ENCODE measurements around the gene TMEM233. TPM values are rescaled to one million over a fixed set of nuclear protein-coding genes. Genes with fewer than 3 reads are reported as not detected.

TMEM233 gene
- total RNA-seq, 1 donor from 2014 or later: 1.2 TPM

DNA sequence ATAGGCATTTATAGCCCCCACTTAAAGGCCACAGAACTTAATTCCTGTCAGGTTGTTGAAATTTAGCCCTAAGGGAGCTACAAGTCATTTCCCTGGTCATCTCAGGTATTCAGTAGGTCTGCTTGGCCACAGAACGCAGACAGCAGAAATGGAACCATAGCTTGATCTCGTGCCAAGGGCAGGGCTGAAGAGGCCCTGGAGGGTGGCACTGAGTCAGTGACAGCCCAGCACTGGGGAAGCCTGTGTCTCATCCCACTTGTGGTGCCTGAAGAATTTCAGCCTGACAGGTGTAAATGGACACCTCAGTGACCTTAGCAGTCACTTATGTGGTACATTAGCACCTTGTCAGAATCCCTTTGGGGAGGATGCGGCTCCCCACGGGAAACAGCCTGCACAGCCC is 81.0 kb downstream of the TMEM233 start:
- no peak for DNase-seq (ENCODE audit: low spot score)
- intact Hi-C loops (cut with DNase I): no loop called here

- DNase-seq (ENCODE audit: low spot score): no peak
- intact Hi-C loops (cut with DNase I): no loop called here
These were observed 82.4 kb downstream of the TMEM233 start for GRCh38 chr12:119676022-119676421.

GRCh38 chr12:119676573-119676972 is 83.0 kb downstream of the TMEM233 start:
- intact Hi-C loops (cut with DNase I): no loop called here
- no peak for DNase-seq (ENCODE audit: low spot score)

DNA sequence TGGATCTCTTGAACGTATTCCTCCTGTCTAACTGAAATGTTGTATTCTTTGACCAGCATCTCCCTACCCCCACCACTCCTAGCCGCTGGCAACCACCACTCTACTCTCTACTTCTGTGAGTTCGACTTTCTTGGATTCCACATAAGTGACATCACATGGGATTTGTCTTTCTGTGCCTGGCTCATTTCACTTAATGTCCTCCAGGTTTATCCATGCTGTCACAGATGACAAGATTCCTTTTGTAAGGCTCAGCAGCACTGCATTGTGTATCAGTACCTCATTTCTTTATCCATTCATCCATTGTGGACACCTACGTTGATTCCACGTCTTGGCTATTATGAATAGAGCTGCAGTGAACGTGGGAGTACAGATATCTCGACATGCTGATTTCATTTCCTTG is 84.9 kb downstream of the TMEM233 start:
- DNase-seq (ENCODE audit: low spot score): no peak
- intact Hi-C loops (cut with DNase I): no loop called here

- DNase-seq (ENCODE audit: low spot score): no peak
- intact Hi-C loops (cut with DNase I): no loop called here
These were observed 85.5 kb downstream of the TMEM233 start for GRCh38 chr12:119679081-119679480.

DNA sequence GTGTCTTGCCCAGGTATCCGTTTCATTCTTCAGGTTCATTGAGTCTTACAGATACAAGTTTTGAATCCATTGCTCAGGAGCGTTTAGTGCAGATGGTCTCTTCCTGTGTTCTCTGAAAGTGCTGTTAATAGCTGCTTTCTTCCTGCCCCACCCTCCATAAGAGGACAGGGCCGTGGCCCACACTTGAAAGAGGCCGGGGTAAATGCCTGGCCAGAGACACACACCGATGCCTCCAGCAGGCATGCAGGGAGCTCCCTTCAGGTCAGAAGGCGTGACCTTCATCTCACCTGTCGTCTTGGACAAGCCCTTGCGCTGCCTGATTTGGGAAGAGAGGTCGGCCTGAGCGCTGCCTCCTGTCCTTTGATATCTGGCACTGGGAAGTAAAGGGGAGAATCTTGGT is 85.9 kb downstream of the TMEM233 start:
- DNase-seq (ENCODE audit: low spot score): no peak
- intact Hi-C loops (cut with DNase I): no loop called here

- intact Hi-C loops (cut with DNase I): no loop called here
- DNase-seq (ENCODE audit: low spot score): no peak
These were observed 87.5 kb downstream of the TMEM233 start for GRCh38 chr12:119681111-119681510.

GRCh38 chr12:119681728-119682638 is 88.4 kb downstream of the TMEM233 start:
- no peak for DNase-seq (ENCODE audit: low spot score)
- intact Hi-C loops (cut with DNase I): no loop called here

DNA sequence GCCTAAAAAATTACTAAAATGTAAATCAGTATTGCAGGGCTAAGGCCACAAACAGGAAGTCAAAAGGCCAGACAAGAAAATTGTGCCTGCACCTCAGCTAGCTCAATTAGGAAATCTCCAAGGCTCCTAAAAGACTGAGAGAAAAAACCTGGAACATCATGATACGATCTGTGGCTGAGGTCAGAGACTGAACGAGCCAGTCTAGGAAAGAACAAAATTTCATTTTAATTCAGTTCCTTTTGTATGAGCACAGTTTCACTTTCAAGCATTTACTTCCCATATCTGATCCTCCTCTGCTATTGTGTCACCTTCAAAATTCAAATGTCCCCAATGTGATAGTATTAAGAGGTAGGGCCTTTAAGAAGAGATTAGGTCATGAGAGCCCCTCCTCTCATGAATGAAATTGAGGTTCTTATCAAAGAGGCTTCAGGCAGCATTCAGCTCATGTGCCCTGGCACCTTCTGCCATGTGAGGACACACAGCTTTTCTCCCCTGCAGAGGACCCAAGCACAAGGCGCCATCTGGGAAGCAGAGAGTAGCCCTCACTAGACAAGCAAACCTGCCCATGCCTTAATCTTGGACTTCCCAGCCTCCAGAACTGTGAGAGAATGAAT is 89.2 kb downstream of the TMEM233 start:
- no peak for DNase-seq (ENCODE audit: low spot score)
- intact Hi-C loops (cut with DNase I): no loop called here

GRCh38 chr12:119683413-119683812 is 89.8 kb downstream of the TMEM233 start:
- intact Hi-C loops (cut with DNase I): no loop called here
- DNase-seq (ENCODE audit: low spot score): no peak

GRCh38 chr12:119683816-119684215 is 90.2 kb downstream of the TMEM233 start:
- intact Hi-C loops (cut with DNase I): no loop called here
- DNase-seq (ENCODE audit: low spot score): no peak

DNA sequence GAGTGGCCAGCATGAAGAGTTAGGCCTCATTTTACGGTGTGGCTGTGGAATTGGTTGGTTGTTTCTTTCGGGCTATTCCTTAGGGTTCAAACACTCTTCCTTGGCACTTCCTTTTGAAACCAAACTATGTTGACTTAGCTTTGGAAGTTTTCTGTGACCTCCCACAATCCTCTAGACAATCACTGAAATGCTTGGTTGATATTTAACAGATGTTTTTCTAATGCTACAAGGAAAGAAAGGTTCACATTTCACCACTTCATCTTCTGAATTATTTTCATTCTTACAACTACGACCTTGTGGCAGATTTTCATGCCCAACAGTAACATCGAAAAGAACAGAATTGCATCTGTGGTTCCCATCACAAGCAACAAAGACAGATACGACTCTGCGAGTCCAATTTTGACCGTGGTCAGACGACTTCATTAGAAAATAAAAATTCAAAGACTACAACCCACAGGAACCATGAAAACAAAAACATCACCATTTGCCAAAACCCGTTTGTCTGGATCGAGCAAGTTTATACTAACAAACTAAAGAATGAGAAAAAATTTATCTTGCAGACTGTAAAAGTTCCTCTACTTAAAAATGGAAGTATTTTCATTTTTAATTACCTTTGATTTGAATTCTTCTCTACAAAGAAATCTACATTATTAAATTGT is 91.3 kb downstream of the TMEM233 start:
- no peak for DNase-seq (ENCODE audit: low spot score)
- intact Hi-C loops (cut with DNase I): no loop called here

- no peak for DNase-seq (ENCODE audit: low spot score)
- intact Hi-C loops (cut with DNase I): no loop called here
These were observed 91.8 kb downstream of the TMEM233 start for GRCh38 chr12:119685375-119685774.

GRCh38 chr12:119686355-119686754 is 92.8 kb downstream of the TMEM233 start:
- intact Hi-C loops (cut with DNase I): no loop called here
- no peak for DNase-seq (ENCODE audit: low spot score)

DNA sequence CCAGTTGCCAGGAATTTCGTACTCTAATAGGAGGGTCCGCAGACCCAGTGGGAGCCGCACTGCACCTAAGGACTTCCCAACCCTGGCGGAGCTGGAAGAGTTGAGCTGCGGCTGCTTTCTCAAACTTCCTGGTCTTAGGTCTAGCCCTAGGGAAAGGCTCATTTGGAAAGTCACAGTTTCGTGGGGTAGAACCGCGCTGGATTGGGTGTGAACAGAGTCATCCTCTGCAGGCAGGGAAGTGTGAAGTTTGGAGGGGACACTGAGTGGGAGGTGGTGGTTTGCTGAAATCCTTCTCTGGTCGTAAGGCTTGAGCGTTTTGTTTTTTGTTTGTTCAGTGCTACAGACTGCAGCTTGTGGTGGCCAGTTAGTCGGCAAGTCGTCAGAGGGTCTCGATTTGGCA is 93.2 kb downstream of the TMEM233 start:
- DNase-seq (ENCODE audit: low spot score): no peak
- intact Hi-C loops (cut with DNase I): no loop called here

- DNase-seq (ENCODE audit: low spot score): no peak
- intact Hi-C loops (cut with DNase I): no loop called here
These were observed 93.8 kb downstream of the TMEM233 start for GRCh38 chr12:119687406-119687805.

- intact Hi-C loops (cut with DNase I): no loop called here
- no peak for DNase-seq (ENCODE audit: low spot score)
These were observed 94.3 kb downstream of the TMEM233 start for GRCh38 chr12:119687879-119688278.

DNA sequence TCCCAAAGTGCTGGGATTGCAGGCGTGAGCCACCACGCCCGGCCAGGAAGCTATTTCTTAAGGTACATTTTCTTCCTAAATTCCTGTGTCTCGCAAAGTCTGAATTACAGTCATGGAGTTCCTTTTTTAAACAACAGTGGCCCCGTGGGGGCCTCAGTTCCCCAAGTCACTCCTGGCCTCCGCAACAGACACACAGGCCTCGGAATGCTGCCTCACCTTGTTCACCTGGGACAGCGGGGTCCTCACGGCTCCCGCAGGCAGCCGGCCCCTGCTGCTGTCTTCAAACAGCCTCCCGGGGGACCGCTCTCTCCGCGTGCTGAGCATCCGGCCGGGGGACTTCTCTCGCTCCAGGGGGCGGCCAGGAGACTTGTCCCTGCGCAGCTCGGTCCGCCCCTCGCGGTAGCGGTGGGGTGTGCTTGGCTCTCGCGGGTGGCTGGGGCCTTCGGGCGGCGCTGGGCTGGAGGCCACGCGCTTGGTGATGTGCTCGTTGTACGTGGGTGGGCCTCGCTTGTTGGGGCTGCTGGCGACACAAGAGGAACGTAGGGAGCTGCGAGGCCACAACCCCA is 96.4 kb downstream of the TMEM233 start:
- DNase-seq (ENCODE audit: low spot score): no peak
- intact Hi-C loops (cut with DNase I): no loop called here

DNA sequence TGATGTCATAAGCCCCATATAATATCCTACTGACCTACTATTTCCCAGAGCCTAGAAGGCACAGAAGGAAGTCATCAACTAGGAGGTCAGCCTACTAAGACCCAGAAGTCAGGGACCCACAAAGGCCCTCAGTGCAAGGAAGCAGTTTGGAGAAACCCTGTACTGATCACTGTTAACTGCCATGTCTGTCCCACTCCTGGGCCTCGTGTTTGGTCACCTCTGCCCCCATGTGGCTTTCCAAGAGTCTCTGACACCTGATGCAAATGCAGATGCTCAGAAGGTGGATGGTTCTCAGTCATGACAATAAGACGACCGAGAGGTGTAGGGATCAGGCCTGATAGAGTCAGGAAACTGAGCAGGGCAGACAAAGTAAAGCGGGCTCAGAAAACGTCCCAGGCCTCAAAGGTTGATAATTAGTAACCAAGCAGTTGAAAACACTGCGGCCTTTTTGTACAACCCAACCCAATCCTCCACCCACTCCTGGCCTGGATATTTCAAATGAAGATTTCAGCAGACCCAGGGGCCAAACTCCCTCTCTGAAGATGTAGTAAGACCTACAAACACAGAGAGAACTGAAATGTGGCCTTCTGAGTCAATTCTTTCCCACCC is 97.7 kb downstream of the TMEM233 start:
- intact Hi-C loops (cut with DNase I): no loop called here
- no peak for DNase-seq (ENCODE audit: low spot score)

DNA sequence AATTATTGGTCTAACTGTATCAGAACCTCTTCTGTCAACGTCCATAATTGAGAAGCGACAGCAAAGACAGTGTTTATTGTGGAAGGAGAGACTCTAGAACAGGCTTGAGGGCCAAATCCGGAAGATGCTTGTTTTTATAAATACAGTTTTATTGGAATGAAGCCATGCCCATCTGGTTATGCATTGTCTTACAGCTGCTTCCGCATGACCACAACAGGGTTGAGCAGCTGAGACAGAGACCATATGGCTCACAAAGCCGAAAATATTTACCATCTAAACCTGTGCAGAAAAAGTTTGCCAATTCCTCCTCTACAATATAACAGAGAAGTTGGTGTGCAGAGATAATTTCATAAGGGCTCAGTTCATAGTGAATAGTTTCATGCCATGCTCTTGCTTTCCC is 98.8 kb downstream of the TMEM233 start:
- DNase-seq (ENCODE audit: low spot score): no peak
- intact Hi-C loops (cut with DNase I): loop anchor here (2.0 kb wide), 1 partner anchor 20 kb away; no protein-coding TSS in a partner anchor
